Endothelial cell of umbilical vein (primary cell): Measurements from ENCODE around the gene TSTD1. TPM values are rescaled to one million over a fixed set of nuclear protein-coding genes. Genes with fewer than 3 reads are reported as not detected.
A peak's percentile ranks its signal among the peaks of the same experiment; 100 is the strongest.

Source experiments
- BruUV-seq: library from RNA; stranded (reverse); fragments of 400-500 nt; replicated peaks from 2 replicates; lab custom pipeline; 2021; lab: Mats Ljungman, UMichigan
- CTCF ChIA-PET: fragments of 300-600, 350-600 bp; sonication (Branson Sonifier 250); formaldehyde crosslinking; loops from one replicate; lab custom pipeline; 2021; ENCODE audit warnings: antibody characterized with exemption, inconsistent platforms; lab: Charles Lee
- POLR2A ChIA-PET: fragments of 300-600, 350-600 bp; sonication (Branson Sonifier 250); formaldehyde crosslinking; loops from one replicate; lab custom pipeline; 2021; ENCODE audit warnings: antibody characterized with exemption, inconsistent platforms; lab: Charles Lee
- DNase-seq: peaks from one replicate; pipeline ENCODE4 v3.0.0-alpha.2; 2011; ENCODE audit warnings: low read depth, low spot score
- FAIRE-seq: peaks from 2 replicates; lab custom pipeline; 2011; peaks lifted over from hg19 to GRCh38; lab: Jason Lieb, UNC
- H2AFZ ChIP-seq: 2 replicates; pipeline ENCODE4 v1.6.0; 2012; ENCODE audit warnings: low read depth, low read length, control low read depth, inconsistent platforms
- H3K27ac ChIP-seq: 2 replicates; pipeline ENCODE4 v1.5.1; 2011; ENCODE audit warnings: low read depth, mild to moderate bottlenecking, control low read depth, low read length, moderate library complexity; ENCODE audit not compliant: insufficient read depth
- H3K27me3 ChIP-seq, 2 experiments: 2 replicates each; pipeline versions ENCODE4 v1.6.0 to v1.6.1; 2011; ENCODE audit warnings: low read length in 2 of 2, mixed read lengths in 1 of 2; ENCODE audit not compliant: control insufficient read depth in 2 of 2, insufficient read depth in 2 of 2
- H3K36me3 ChIP-seq, 2 experiments: 2 replicates in 1 of 2; 3 replicates in 1 of 2; pipeline ENCODE4 v1.5.1; 2011; ENCODE audit warnings: low read length in 2 of 2, mild to moderate bottlenecking in 1 of 2, moderate library complexity in 1 of 2; ENCODE audit not compliant: control insufficient read depth in 2 of 2, insufficient read depth in 2 of 2; ENCODE audit errors: extremely low read depth in 1 of 2
- H3K4me1 ChIP-seq: 3 replicates; pipeline ENCODE4 v1.5.1; 2011; ENCODE audit warnings: mild to moderate bottlenecking, low read length; ENCODE audit not compliant: control insufficient read depth, insufficient read depth; ENCODE audit errors: extremely low read depth
- H3K4me2 ChIP-seq: 2 replicates; pipeline ENCODE4 v1.6.1; 2011; ENCODE audit warnings: low read length, control low read depth, mixed read lengths; ENCODE audit not compliant: insufficient read depth
- H3K4me3 ChIP-seq, 3 experiments: fragments of 200-600 bp in 1 of 3; sonication (generic), shearing (Covaris generic) in 1 of 3; replicated peaks in 1 of 3; 2 replicates each; pipeline ENCODE4 v1.5.1; 2011 to 2016; ENCODE audit warnings: control low read depth in 3 of 3, low read length in 3 of 3, mild to moderate bottlenecking in 2 of 3, inconsistent platforms in 1 of 3, low read depth in 1 of 3, moderate library complexity in 1 of 3; ENCODE audit not compliant: insufficient read depth in 1 of 3
- H3K79me2 ChIP-seq: 2 replicates; pipeline ENCODE4 v1.6.0; 2012; ENCODE audit warnings: low read length, inconsistent platforms; ENCODE audit not compliant: control insufficient read depth, insufficient read depth
- H3K9ac ChIP-seq: replicated peaks from 2 replicates; pipeline ENCODE3; 2011; ENCODE audit warnings: low read length, control low read depth; ENCODE audit not compliant: insufficient read depth; ENCODE audit errors: extremely low read depth
- H3K9me1 ChIP-seq: replicated peaks from 3 replicates; pipeline ENCODE4 v1.6.0; 2011; ENCODE audit warnings: mild to moderate bottlenecking, low read length; ENCODE audit not compliant: control insufficient read depth, insufficient read depth; ENCODE audit errors: extremely low read depth
- H3K9me3 ChIP-seq: replicated peaks from 2 replicates; pipeline ENCODE4 v1.5.1; 2012; ENCODE audit warnings: low read length, inconsistent platforms; ENCODE audit not compliant: control insufficient read depth, insufficient read depth
- H4K20me1 ChIP-seq: replicated peaks from 2 replicates; pipeline ENCODE3; 2011; ENCODE audit warnings: mild to moderate bottlenecking, low read length; ENCODE audit not compliant: control insufficient read depth, insufficient read depth; ENCODE audit errors: extremely low read depth
- EZH2 ChIP-seq: IDR thresholded peaks from 2 replicates; pipeline ENCODE4 v1.6.1; 2012; ENCODE audit warnings: borderline replicate concordance, low read depth, mild to moderate bottlenecking, moderate library complexity, low read length, inconsistent platforms; ENCODE audit not compliant: severe bottlenecking
- FOS ChIP-seq: IDR thresholded peaks from 2 replicates; pipeline ENCODE4 v1.6.1; 2011; ENCODE audit warnings: mild to moderate bottlenecking, low read length, moderate library complexity, borderline replicate concordance; ENCODE audit not compliant: insufficient read depth
- GATA2 ChIP-seq: IDR thresholded peaks from 2 replicates; pipeline ENCODE4 v1.7.0; 2011; ENCODE audit warnings: low read depth, mild to moderate bottlenecking, moderate library complexity, mixed read lengths, low read length; ENCODE audit not compliant: insufficient read length, insufficient read depth
- JUN ChIP-seq: IDR thresholded peaks from 2 replicates; pipeline ENCODE4 v1.6.1; 2011; ENCODE audit warnings: borderline replicate concordance, low read depth; ENCODE audit not compliant: insufficient read length, insufficient read depth
- MYC ChIP-seq: IDR thresholded peaks from one replicate; pipeline ENCODE4 v1.6.1; 2011; ENCODE audit warnings: mild to moderate bottlenecking, low read depth, low read length
- POLR2A ChIP-seq: IDR thresholded peaks from 2 replicates; pipeline ENCODE4 v1.6.1; 2012; ENCODE audit warnings: low read depth, mild to moderate bottlenecking, control low read depth, low read length
- POLR2AphosphoS5 ChIP-seq: IDR thresholded peaks from 2 replicates; pipeline ENCODE4 v1.6.1; 2012; ENCODE audit warnings: low read depth, mild to moderate bottlenecking, control low read depth, low read length, moderate library complexity; ENCODE audit not compliant: insufficient read depth
- dilution Hi-C: fragments of 300-500 bp; cut with MboI; formaldehyde crosslinking; loops from one replicate; pipeline ENCODE4 v1.15.0; 2019; ENCODE audit warnings: low sequenced_read_pairs; ENCODE audit not compliant: extremely low pct_ligation_motif_present
- intact Hi-C: fragments of 100-400 bp; cut with micrococcal nuclease; formaldehyde crosslinking; loops from one replicate; pipeline ENCODE4 v1.10.0; 2022
- polyA plus RNA-seq, 4 experiments: library from polyadenylated mRNA; depleted of rRNA in 3 of 4; stranded (reverse) in 3 of 4; unstranded in 1 of 4; fragments of >200 nt; gene quantifications; 2 replicates each; pipeline versions ENCODE4 v1.2.1 to v1.2.3, GENCODE V29; 2011 to 2012; ENCODE audit warnings: missing spikeins in 1 of 4
- total RNA-seq: library from RNA; stranded (reverse); gene quantifications from 2 replicates; pipeline ENCODE4 v1.2.3, GENCODE V29; 2021
- TF ChIP-seq, protein P1 (sequence below): IDR thresholded peaks from 2 replicates; pipeline ENCODE4 v1.6.1; 2011; ENCODE audit not compliant: insufficient read depth, insufficient read length
- TF ChIP-seq, protein P2 (sequence below), 2 donors: IDR thresholded peaks; 1 replicate in 1 of 2; 2 replicates in 1 of 2; pipeline ENCODE4 v1.5.1; 2011; ENCODE audit warnings: low read length in 2 of 2, mild to moderate bottlenecking in 2 of 2, moderate library complexity in 2 of 2, control low read depth in 1 of 2, inconsistent platforms in 1 of 2, low read depth in 1 of 2; ENCODE audit not compliant: insufficient read depth in 1 of 2; ENCODE audit errors: extremely low read depth in 1 of 2

Gene TSTD1
- total and polyA plus RNA-seq, 2 donors (not counting 3 experiments of a cell fraction or from before 2014, with no cell fraction given) = 8.9 to 39.1 TPM

DNA sequence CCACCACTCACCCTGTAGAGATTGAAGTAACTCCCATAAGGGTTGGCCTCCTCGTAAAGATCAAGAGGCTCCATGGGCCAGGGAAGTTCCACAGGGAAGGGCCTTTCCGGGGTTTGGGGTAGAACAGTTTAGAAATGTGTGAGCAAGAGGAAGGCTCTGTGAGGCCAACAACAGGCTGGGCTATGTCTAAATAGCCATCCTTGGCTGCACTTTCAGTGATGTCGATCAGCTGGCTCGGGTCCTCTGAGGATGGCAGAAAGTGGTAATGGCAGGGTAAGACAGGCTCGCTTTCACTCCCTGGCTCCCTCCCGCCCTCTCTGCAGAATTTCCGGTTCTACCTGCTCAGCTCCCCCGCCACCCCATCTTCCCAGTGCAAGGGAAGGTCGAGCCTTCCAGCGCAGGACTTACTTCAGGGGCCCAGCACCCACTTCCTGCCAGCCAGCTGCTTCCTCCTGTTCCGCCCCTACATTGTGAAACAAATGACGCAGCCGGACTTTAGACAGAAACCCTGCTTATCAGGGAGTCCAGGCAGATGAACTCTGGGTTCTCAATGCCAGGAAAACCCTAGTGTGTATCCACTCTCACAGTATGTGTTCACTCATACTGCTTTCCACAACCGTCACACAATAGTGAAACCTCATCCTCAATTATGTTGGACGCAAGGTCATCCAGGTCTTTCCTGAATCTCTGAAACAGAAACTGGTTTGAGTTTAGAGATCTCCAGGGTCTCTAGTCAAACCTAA is 25.1 kb downstream of the TSTD1 start:
- TF ChIP-seq POLR2AphosphoS5 (peak; percentile 89), FOS (peak; percentile 63), POLR2A (peak; percentile 70), GATA2 (peak; percentile 97), MYC (no peak), JUN (peak; percentile 72), EZH2 (no peak)
- TF ChIP-seq, protein P1, sequence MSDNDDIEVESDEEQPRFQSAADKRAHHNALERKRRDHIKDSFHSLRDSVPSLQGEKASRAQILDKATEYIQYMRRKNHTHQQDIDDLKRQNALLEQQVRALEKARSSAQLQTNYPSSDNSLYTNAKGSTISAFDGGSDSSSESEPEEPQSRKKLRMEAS = no peak
- TF ChIP-seq, protein P2, sequence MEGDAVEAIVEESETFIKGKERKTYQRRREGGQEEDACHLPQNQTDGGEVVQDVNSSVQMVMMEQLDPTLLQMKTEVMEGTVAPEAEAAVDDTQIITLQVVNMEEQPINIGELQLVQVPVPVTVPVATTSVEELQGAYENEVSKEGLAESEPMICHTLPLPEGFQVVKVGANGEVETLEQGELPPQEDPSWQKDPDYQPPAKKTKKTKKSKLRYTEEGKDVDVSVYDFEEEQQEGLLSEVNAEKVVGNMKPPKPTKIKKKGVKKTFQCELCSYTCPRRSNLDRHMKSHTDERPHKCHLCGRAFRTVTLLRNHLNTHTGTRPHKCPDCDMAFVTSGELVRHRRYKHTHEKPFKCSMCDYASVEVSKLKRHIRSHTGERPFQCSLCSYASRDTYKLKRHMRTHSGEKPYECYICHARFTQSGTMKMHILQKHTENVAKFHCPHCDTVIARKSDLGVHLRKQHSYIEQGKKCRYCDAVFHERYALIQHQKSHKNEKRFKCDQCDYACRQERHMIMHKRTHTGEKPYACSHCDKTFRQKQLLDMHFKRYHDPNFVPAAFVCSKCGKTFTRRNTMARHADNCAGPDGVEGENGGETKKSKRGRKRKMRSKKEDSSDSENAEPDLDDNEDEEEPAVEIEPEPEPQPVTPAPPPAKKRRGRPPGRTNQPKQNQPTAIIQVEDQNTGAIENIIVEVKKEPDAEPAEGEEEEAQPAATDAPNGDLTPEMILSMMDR (IDR thresholded peaks at IDR 0.05; ENCODE audit: extremely low read depth in 1 of 2, insufficient read depth in 1 of 2, low read depth in 1 of 2, low read length in 2 of 2) = no peak
- dilution Hi-C loops = no loop called here
- no TSS peak for BruUV-seq
- Histone ChIP-seq H3K36me3 (no peaks in the 10 kb centered on the region), H3K4me2 (peak overlapping the region; percentile 69), H3K27me3 (no peaks in the 10 kb centered on the region), H2AFZ (no peak overlapping the region), H3K27ac (peak overlapping the region; percentile 99), H4K20me1 (no peaks in the 10 kb centered on the region), H3K79me2 (peaks cover 24% of the 10 kb centered on the region), H3K9ac (peak overlapping the region; percentile 84), H3K4me3 (peak overlapping the region in 2 of 3 experiments; percentile 1 to 21), H3K4me1 (peaks cover 37% of the 10 kb centered on the region), H3K9me1 (no peaks in the 10 kb centered on the region), H3K9me3 (no peaks in the 10 kb centered on the region)
- DNase-seq (peak; percentile 99), FAIRE-seq (peak; percentile 92)
- POLR2A ChIA-PET = interaction anchor here (1.6 kb wide), 1 partner anchor 16 kb away, joined by 10 read pairs; no protein-coding TSS in a partner anchor
- CTCF ChIA-PET = interaction anchor here (0.7 to 6.4 kb wide), 8 partner anchors 8 to 84 kb away, joined by 3 to 86 read pairs (median 4); no protein-coding TSS in a partner anchor
- intact Hi-C loops = loop anchor here (1.0 kb wide), 3 partner anchors 8 to 32 kb away; partner anchors contain the start of genes F11R and USF1
